Sigmoid colon (tissue), 4 donors: Measurements from ENCODE around the gene REXO2.

Experiments
- EP300 ChIP-seq, 4 donors: sonication (generic); formaldehyde crosslinking; IDR thresholded peaks; one replicate each; pipeline ENCODE4 v1.6.1; 2017; ENCODE audit warnings: antibody characterized with exemption in 4 of 4
- POLR2A ChIP-seq, 2 donors: fragments of 450-650 bp; IDR thresholded peaks; one replicate each; pipeline ENCODE4 v1.6.1; 2016; ENCODE audit warnings: antibody characterized with exemption in 2 of 2, mild to moderate bottlenecking in 2 of 2, moderate library complexity in 2 of 2
- POLR2AphosphoS5 ChIP-seq, 4 donors: sonication (generic); formaldehyde crosslinking; IDR thresholded peaks; one replicate each; pipeline ENCODE4 v1.6.1; 2017; ENCODE audit warnings: antibody characterized with exemption in 4 of 4
- TF ChIP-seq, protein P1 (sequence below), 4 experiments: fragments of 450-650 bp in 3 of 4; fragments of 200-600 bp in 1 of 4; IDR thresholded peaks; one replicate each; pipeline ENCODE4 v1.5.1; 2016 to 2019; ENCODE audit warnings: antibody characterized with exemption in 4 of 4, mild to moderate bottlenecking in 3 of 4, moderate library complexity in 2 of 4

- TF ChIP-seq, protein P1, sequence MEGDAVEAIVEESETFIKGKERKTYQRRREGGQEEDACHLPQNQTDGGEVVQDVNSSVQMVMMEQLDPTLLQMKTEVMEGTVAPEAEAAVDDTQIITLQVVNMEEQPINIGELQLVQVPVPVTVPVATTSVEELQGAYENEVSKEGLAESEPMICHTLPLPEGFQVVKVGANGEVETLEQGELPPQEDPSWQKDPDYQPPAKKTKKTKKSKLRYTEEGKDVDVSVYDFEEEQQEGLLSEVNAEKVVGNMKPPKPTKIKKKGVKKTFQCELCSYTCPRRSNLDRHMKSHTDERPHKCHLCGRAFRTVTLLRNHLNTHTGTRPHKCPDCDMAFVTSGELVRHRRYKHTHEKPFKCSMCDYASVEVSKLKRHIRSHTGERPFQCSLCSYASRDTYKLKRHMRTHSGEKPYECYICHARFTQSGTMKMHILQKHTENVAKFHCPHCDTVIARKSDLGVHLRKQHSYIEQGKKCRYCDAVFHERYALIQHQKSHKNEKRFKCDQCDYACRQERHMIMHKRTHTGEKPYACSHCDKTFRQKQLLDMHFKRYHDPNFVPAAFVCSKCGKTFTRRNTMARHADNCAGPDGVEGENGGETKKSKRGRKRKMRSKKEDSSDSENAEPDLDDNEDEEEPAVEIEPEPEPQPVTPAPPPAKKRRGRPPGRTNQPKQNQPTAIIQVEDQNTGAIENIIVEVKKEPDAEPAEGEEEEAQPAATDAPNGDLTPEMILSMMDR (IDR thresholded peaks at IDR 0.05), result no peak
- TF ChIP-seq POLR2AphosphoS5 (IDR thresholded peaks at IDR 0.05) (no peak), POLR2A (IDR thresholded peaks at IDR 0.05) (no peak), EP300 (IDR thresholded peaks at IDR 0.05) (no peak)
These were observed 27.5 kb downstream of the REXO2 start for GRCh38 chr11:114466742-114467141.
